Smooth muscle cell (in vitro differentiated cells): ENCODE measurements around the gene KIF7. TPM values are rescaled to one million over a fixed set of nuclear protein-coding genes. Genes with fewer than 3 reads are reported as not detected.

ENCODE experiments used
- DNase-seq: peaks from one replicate; lab custom pipeline; 2025; ENCODE audit not compliant: unreplicated experiment; lab: John Stamatoyannopoulos, UW
- H2AFZ ChIP-seq: fragments of 200-600 bp; sonication (generic); 2 replicates; pipeline ENCODE4 v1.6.0; 2016; ENCODE audit warnings: antibody characterized with exemption, low read depth, mild to moderate bottlenecking
- H3F3A ChIP-seq: fragments of 200-600 bp; sonication (generic); 2 replicates; pipeline ENCODE4 v1.6.0; 2017; ENCODE audit warnings: antibody characterized with exemption, low read depth
- H3K27ac ChIP-seq: fragments of 200-600 bp; sonication (generic); 2 replicates; pipeline ENCODE4 v1.5.1; 2016; ENCODE audit warnings: low read depth, mild to moderate bottlenecking
- H3K27me3 ChIP-seq: fragments of 200-600 bp; sonication (generic); 2 replicates; pipeline ENCODE4 v1.6.1; 2016; ENCODE audit warnings: low read depth, mild to moderate bottlenecking
- H3K36me3 ChIP-seq: fragments of 200-600 bp; sonication (generic); 2 replicates; pipeline ENCODE4 v1.5.1; 2016; ENCODE audit warnings: low read depth
- H3K4me1 ChIP-seq: fragments of 200-600 bp; sonication (generic); 2 replicates; pipeline ENCODE4 v1.5.1; 2016; ENCODE audit warnings: low read depth
- H3K4me2 ChIP-seq: fragments of 200-600 bp; sonication (generic); 2 replicates; pipeline ENCODE4 v1.6.0; 2016; ENCODE audit warnings: mild to moderate bottlenecking
- H3K4me3 ChIP-seq: fragments of 200-600 bp; sonication (generic); 2 replicates; pipeline ENCODE4 v1.5.1; 2016; ENCODE audit warnings: mild to moderate bottlenecking
- H3K79me2 ChIP-seq: fragments of 200-600 bp; sonication (generic); 2 replicates; pipeline ENCODE4 v1.6.0; 2016; ENCODE audit warnings: low read depth, mild to moderate bottlenecking
- H3K9ac ChIP-seq: fragments of 200-600 bp; sonication (generic); 2 replicates; pipeline ENCODE4 v1.6.0; 2016; ENCODE audit warnings: low read depth
- H3K9me3 ChIP-seq: fragments of 200-600 bp; sonication (generic); replicated peaks from 2 replicates; pipeline ENCODE4 v1.5.1; 2016; ENCODE audit warnings: low read depth
- H4K20me1 ChIP-seq: fragments of 200-600 bp; sonication (generic); 2 replicates; pipeline ENCODE4 v1.6.0; 2016; ENCODE audit warnings: low read depth
- CTCF ChIP-seq: fragments of 200-600 bp; sonication (generic); IDR thresholded peaks from 2 replicates; pipeline ENCODE4 v1.5.1; 2017; ENCODE audit warnings: borderline replicate concordance, mild to moderate bottlenecking, antibody characterized with exemption; ENCODE audit not compliant: insufficient read depth, poor library complexity, severe bottlenecking
- WGBS: methylation state at CpG from one replicate; pipeline ENCODE4 v1.1.7; 2016; ENCODE audit warnings: low lambda C conversion rate; 5-methylcytosine and 5-hydroxymethylcytosine counted together
- polyA plus RNA-seq: library from polyadenylated mRNA; unstranded; fragments of >200 nt; fragmentation: Nextera tagmentation; extraction: Ambion mirVana; gene quantifications from 2 replicates; pipeline ENCODE4 v1.2.1, GENCODE V29; 2016
- total RNA-seq: library from RNA; depleted of rRNA; stranded (reverse); fragments of >200 nt; gene quantifications from 2 replicates; pipeline ENCODE4 v1.2.3, GENCODE V29; 2014

Gene KIF7
- total and polyA plus RNA-seq, 2 experiments from 2014 or later, result 4.8 to 7.6 TPM

GRCh38 chr15:89649716-89650115, 5.6 kb downstream of the KIF7 start:
- TF ChIP-seq CTCF, result no peak
- DNase-seq, result no peak

DNA sequence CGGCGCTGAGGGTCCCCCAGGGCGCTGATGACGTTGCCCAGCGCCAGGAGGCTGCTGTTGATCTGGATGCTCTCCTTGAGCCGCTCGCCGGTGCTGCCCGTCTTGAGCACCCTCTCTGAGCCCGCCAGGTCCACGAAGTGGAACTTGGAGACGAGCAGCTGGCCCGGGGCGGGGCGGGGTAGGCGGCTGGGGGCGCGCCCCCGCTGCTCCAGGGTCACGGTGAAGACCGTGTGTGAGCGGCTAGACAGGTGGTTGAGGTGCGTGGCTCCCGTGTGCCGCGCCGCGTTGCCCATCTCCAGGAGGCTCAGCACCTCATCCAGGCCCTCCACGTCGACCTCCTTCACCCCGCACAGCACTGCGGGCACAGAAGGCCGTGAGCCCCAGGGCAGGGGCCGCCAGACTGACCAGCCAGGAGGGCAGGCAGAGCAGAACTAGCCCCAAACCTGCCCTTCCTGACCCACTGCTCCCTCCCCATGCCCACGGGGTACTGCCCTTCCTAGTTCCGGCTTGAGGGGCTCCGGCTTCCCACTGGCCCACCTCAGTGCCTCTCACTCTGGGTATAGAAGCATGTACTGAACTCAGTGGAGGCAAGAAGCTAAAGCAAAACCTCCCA, 6.1 kb downstream of the KIF7 start:
- no peak overlapping the region for H2AFZ ChIP-seq
- no peaks in the 10 kb centered on the region for H3F3A ChIP-seq
- H3K27me3 ChIP-seq, result no peaks in the 10 kb centered on the region
- H3K79me2 ChIP-seq, result peaks cover 11% of the 10 kb centered on the region
- H4K20me1 ChIP-seq, result peaks cover 6% of the 10 kb centered on the region
- no peak for DNase-seq
- H3K9ac ChIP-seq, result no peak overlapping the region
- H3K27ac ChIP-seq, result no peak overlapping the region
- no peak overlapping the region for H3K4me2 ChIP-seq
- H3K4me1 ChIP-seq, result no peaks in the 10 kb centered on the region
- TF ChIP-seq CTCF, result no peak
- no peaks in the 10 kb centered on the region for H3K36me3 ChIP-seq
- 97% methylated on average over 16 of the region's 37 CpGs for WGBS
- H3K4me3 ChIP-seq, result no peak overlapping the region
- no peaks in the 10 kb centered on the region for H3K9me3 ChIP-seq

More at GRCh38 chr15:89649716-89650115, 5.6 kb downstream of the KIF7 start:
- peaks cover 4% of the 10 kb centered on the region for H3K4me1 ChIP-seq
- no peaks in the 10 kb centered on the region for H3F3A ChIP-seq
- WGBS, result 98% methylated on average over 15 of the region's 15 CpGs
- H3K27me3 ChIP-seq, result no peaks in the 10 kb centered on the region
- H3K79me2 ChIP-seq, result peaks cover 11% of the 10 kb centered on the region
- no peak overlapping the region for H3K27ac ChIP-seq
- no peak overlapping the region for H3K4me3 ChIP-seq
- H3K4me2 ChIP-seq, result no peak overlapping the region
- no peaks in the 10 kb centered on the region for H3K36me3 ChIP-seq
- H3K9ac ChIP-seq, result no peak overlapping the region
- no peak overlapping the region for H2AFZ ChIP-seq
- H4K20me1 ChIP-seq, result peaks cover 6% of the 10 kb centered on the region
- no peaks in the 10 kb centered on the region for H3K9me3 ChIP-seq

GRCh38 chr15:89648106-89649012, 6.9 kb downstream of the KIF7 start:
- no peaks in the 10 kb centered on the region for H3K9me3 ChIP-seq
- H3K4me2 ChIP-seq, result no peak overlapping the region
- no peaks in the 10 kb centered on the region for H3K36me3 ChIP-seq
- H3K4me1 ChIP-seq, result no peaks in the 10 kb centered on the region
- peaks cover 6% of the 10 kb centered on the region for H3K79me2 ChIP-seq
- WGBS, result 96% methylated on average over 94 of the region's 102 CpGs
- H4K20me1 ChIP-seq, result peaks cover 6% of the 10 kb centered on the region
- H3K9ac ChIP-seq, result no peak overlapping the region
- TF ChIP-seq CTCF, result no peak
- no peak overlapping the region for H2AFZ ChIP-seq
- DNase-seq, result no peak
- no peak overlapping the region for H3K27ac ChIP-seq
- H3F3A ChIP-seq, result no peaks in the 10 kb centered on the region
- H3K27me3 ChIP-seq, result no peaks in the 10 kb centered on the region
- no peak overlapping the region for H3K4me3 ChIP-seq
